Activated T-cell treated with anti-CD3 and anti-CD28 coated beads for 48 hours (primary cell): Measurements from ENCODE around the gene AP2B1.
"Not testable (repeated sequence)": the region's sequence is repeated elsewhere in the genome, so short reads cannot be mapped to it uniquely, and the experiment has no call there.

Experiments
- DNase-seq: peaks from one replicate; pipeline ENCODE4 v3.0.0-alpha.2; 2020; ENCODE audit warnings: low read depth

AP2B1 gene

DNA sequence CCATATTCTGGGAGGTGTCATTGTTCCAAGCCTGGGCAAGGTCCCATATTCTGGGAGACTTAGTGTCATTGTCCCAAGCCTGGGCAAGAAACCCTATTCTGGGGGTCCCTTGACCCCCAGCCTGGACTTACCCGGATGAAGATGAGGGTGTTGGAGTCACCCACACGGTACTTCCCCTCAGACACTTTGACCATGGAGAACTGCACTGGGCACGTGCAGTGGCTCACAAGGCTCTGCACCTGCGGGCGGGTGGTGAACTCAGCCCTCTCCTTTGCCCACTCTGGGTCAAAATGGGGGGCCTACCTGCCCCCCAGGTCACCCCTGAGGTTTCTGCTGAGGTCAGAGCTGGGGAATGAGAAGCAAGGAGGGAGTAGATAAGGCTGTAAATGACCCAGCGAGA lies 161.9 kb downstream of the AP2B1 start:
- DNase-seq: no peak

DNA sequence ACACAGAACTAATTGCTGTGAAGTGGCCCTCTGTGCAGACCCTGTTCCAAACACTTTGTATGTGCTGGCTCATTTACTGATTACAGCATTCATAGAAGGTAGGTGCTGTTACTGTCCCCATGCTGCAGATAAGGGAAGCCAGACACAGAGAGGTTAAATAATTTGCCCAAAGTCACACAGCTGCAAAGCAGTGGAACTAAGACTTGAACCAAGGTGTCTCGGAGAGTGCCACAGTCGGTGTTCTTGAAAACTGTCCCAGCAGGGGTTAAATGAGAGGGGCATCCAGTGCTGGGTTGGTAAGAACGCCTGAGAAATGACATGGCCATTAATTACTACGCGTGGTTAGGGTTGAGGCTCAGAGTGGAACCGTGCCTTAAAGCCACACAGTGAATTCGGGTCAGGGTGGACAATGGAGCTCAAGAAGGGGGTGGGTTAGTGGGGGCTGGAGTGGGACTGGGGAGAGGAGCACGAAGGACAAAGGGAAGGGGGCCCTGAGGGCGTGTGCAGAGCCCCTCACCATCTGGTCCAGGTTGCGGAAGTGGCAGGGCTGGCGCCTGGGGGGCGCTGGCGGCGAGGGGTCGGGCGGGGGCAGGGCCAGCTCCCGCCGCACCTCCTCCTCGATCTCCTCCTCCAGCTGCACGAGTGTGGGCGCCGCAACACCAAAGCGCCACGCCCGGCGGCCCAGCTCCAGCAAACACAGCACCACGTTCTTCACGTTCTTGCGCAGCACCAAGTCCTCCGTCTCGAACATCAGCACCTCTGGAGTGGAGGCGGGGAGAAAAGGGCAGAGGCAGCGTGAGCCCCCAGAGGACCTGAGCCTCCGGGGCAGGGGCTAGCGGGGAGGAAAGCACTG lies 162.7 kb downstream of the AP2B1 start:
- DNase-seq: no peak

DNA sequence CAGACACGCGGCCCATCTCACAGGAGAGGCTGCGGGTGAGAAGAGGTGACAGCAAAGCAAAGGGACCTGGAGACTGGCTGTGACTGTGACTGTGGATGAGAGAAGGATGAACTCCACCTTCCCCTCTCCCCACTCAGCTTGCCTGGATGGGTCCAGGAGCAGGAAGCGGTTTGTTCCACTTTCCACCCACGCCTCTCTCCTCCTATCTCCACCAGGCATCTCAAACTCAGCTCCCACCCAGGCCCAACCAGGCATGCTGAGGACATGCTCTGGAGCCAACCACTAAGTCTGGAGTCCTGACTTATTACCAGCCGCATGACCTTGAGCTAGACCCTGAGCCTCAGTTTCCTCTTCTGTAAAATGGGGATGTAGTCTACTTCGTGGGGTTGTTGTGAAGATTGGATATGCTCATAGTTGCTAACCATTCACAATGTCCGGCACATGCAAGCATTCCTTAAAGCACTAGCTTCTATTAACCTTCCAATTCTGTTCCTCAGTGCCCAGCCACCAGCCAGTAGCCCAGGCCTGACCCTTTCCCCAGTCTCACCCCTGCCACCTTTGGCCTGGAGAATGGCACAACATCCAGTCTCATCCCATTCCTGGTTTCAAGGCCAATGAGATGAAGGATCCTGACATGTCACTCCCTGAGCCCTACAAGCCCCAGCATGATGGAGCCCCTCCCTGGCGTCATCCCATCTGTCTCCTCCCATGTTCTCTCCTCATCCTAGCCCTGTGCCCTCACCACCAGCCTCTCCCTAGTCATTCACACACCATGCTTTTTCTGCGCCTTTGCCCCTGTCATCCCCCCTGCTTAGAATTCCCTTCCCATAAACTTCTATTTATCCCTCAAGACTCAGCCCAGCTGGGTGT lies 163.6 kb downstream of the AP2B1 start:
- no peak for DNase-seq

DNA sequence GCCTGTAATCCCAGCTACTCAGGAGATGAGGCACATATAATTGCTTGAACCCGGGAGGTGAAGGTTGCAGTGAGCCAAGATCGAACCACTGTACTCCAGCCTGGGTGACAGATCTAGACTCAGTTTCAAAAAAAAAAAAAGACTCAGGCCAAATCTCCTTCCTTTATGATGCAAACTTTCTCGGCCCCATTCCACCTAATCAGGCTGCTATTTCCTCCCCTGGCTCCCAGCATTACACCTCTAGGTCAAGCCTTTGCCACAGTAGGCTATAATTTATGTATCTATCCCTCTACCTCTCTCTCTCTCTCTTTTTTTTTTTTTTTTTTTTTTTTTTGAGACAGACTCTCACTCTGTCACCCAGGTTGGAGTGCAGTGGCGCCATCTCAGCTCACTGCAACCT lies 164.4 kb downstream of the AP2B1 start:
- DNase-seq: not testable (repeated sequence)

DNA sequence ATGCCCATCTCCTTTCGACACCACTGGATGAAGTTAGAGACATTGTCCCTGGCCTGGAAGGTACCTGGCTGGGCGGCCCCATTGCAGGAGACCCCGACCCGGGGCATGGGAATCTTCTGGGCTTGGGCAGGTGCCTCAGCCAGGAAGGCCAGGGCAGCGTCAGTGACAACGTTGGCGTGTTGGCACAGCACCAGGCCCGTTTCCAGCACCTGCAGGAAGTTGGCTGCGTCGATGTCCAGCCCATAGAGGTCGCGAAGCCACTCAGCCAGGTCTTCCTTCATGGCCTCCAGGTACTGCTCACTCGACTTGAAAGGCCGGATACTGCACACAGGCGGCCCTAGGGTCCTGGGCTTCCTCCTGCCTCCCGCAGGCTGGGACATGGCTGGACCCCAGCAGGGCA lies 165.3 kb downstream of the AP2B1 start:
- DNase-seq: no peak

DNA sequence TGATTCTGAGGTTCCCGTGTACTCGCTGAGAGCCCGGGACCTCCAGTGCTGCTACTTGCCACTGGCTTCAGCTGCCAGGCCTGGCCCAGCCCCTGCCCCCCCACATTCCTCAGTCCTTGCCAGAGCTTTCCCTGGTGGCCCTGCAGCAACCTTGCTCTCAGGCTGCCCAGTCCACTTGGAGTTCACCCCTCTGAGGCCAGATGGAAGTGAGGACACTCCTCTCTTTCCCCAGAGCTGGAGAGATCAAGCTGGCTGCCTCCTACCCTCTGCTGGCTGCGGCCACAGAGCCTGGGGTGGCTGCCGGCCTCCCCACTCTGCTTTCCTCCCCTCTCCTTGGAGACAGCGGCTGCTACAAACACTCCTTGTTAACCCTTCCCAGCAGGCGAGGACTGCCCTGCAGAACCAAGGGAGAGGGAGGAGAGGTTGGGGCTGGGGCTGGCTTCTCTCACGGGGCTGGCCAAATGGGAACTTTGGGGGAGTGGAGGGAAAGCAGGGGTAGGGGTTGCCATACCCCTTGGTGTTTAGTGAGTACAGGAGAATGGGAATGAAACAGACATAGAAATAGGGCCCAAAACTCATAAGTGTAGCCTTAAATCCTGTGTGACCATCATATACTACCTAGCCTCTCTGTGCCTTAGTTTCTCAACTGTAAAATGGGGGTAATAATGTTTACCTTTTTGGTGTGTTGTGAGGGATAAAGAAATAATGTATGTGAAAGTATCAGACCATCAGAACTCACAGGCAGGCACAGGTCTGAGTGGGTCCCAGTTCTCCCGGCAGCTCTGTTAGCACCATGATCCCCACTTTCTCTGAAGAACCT lies 166.0 kb downstream of the AP2B1 start, which contains the start of gene GAS2L2:
Gene GAS2L2, minus strand, starts transcription at position 295 of the 820 bp plus-strand sequence. CDS start 389 bp downstream, outside the sequence.
- no peak for DNase-seq

DNA sequence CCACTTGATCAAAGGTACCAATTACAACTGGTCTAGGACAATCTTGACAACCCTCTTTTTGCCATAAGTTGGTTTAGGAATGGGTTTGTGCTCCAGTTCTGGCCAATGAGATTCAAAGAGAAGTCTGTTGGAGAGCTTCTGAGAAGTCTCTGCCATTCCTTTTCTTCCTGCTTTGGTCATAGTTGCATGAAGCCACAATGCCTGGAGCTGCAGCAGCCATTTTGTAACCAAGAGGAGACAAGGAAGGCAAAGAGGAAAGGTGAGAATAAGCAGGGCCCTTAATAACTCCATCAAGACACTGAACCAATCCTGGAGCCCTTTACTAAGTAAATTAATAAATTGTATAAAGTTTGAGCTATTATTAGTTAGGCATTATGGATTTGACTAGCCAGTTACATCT lies 170.1 kb downstream of the AP2B1 start:
- DNase-seq: no peak

DNA sequence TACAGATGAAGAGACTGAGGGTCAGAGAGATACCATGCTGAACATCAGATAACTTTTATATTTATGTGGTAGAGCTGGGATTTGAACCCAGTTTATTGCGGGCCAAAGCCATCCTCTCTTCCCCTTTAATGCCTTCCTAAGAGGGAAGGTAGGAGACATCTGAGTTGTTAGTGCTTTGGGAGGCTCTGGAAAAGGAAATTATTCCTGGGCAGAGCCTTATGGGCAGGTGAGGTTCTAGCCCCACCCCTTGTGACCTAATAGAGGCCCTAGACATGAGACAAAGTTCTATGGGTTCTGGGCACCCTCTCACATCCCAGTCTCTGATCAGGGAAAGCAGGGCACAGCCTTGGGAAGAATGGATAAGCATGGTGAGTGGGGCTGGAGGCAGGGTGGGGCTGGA lies 173.5 kb downstream of the AP2B1 start, which contains the start of gene C17orf50:
Gene C17orf50, plus strand, starts transcription at position 301 of the 400 bp plus-strand sequence. Its CDS starts 55 bp downstream, at position 356.
- no peak for DNase-seq

DNA sequence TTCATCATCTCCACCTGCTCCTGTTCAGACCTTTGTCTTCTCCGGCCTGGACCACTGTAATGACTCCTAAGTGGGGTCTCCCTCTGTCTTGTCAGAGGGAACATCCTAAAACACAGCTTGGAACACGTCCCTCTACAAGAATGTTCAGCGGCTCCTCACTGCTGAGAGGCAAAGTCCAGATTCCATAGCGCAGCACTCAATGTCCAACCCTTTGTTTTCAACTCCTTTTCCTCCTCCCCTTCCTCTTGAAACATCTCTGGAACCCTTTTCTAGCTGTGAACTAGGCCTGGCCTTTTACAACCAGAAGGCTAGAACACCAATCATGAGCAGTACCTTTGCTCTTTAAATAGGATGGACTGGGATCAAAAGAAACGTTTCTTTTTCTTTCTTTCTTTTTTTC lies 174.5 kb downstream of the AP2B1 start:
- DNase-seq: no peak

DNA sequence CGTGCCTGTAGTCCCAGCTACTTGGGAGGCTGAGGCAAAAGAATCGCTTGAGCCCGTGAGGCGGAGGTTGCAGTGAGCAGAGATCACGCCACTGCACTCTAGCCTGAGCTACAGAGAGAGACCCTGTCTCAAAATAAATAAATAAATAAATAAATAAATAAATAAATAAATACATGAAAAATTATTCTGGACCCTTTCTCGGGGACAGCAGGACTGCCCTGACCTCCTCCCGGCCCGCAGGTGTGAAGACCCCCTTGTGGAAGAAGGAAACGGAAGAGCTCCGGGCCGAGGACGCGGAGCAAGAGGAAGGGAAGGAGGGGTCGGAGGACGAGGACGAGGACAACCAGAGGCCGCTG lies 176.6 kb downstream of the AP2B1 start:
- no peak for DNase-seq

DNA sequence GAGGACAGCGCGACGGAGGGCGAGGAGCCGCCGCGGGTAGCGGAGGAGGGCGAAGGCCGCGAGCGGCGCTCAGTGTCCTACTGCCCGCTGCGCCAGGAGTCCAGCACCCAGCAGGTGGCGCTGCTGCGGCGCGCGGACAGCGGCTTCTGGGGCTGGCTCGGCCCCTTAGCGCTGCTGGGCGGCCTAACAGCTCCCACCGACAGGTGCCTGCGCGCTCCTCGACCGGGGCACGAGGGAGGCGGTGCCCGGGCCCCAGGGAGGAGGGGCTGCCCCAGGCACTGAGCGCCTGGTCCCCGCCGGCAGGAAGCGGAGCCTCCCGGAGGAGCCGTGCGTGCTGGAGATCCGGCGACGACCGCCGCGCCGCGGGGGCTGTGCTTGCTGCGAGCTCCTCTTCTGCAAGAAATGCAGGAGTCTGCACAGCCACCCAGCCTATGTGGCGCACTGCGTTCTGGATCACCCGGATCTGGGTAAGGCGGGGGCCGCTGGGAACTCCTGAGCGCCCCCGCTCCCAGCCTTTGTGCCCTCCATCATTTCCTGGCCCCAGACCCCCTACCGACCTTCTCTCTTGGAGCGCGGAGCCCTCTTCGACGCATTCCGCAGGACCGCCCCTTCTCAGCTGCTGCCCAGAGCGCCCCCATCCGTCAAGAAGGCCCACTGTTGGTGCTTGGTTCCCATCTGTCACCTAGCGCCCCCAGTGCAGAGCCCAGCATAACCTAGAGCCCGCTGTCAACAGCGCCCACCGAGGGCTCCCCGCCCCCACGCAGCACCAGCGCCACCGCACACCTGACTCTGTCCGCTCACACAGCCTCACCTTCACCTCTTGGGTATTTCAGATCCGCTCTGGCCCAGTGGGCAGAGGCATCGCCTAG lies 177.2 kb downstream of the AP2B1 start:
- DNase-seq: peak; percentile 92

DNA sequence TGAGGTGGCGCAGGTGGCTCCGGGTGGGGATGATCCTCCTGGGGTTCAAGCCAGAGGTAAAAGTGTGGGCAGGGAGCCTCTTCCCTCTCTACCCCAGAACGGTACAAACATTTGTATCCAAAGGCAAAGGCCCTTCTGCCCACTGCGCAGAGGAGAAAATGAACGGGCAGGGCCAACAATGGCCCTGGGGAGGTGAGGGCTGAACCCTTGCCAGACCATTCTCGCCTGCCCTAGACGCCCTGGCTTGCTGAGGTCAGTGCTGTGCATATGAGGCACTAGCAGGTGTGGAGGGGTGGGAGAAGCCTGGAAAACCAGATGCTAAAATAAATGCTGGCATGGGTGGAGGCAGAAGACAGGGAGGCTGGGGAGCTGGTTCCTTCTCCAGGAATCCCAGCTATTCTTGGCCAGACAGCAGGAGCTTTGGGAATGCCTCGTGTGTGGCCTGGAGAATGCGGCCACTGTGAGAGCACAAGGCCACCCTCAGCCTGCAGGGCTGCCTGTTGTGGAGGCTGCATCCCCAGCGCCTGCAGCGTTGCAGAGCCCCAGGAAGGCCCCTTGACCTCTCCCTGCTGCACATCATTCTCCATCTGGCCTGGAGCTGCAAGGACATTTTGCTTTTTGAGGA lies 178.1 kb downstream of the AP2B1 start:
- DNase-seq: no peak

DNA sequence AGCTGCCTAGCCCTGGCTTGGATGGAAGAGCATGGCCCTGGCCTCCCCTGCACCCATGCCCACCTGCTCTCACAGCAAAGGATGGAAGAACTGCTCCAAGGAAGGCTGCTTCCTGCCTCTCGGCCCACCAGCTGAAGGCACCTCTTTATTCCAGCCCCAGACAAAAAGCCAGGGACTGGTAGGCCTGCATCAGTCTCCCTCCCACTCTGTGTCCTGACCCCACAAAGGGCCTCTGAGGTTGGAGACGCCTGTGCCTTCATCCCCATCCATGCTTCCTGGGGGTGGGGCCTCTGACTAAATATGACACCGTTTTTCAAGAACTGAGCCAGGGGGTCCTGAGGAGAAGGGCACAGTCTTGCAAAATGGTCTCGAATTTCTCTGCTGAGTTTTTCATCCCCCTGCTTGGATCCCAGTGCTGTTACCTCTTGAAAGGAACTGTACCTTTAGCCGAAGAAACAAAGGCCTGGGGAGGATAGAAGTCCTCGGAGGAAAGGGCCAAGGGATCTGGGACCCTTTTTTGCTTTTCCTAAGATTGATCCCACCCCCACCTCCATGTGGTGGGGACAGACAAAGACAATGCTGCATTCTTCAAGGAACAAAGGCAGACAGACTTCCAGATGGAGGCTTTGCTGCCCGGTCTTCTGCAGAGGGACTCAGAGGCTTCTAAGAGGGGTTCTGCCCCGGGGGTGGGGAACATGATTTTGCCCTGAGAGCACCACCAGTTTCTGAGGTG lies 178.8 kb downstream of the AP2B1 start:
- DNase-seq: no peak

DNA sequence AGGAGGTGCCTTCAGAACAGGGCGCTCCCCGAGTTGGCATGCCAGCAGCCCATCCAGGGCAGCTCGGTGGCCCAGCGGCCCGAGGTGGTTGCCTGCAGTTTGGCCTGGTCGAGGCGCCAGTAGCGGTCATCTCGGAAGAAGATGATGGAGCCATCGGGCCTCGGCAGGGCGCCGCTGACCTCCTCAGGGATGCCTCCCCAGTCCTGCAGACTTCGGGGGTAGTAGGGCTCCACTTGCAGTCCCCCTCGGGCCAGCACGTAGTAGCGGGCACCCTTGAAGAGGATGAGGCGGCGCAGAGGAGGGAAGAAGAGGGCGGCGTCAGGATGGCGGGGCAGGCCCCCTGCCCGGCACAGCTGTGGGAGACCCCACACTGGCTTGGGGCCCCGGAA lies 179.4 kb downstream of the AP2B1 start:
- DNase-seq: no peak

DNA sequence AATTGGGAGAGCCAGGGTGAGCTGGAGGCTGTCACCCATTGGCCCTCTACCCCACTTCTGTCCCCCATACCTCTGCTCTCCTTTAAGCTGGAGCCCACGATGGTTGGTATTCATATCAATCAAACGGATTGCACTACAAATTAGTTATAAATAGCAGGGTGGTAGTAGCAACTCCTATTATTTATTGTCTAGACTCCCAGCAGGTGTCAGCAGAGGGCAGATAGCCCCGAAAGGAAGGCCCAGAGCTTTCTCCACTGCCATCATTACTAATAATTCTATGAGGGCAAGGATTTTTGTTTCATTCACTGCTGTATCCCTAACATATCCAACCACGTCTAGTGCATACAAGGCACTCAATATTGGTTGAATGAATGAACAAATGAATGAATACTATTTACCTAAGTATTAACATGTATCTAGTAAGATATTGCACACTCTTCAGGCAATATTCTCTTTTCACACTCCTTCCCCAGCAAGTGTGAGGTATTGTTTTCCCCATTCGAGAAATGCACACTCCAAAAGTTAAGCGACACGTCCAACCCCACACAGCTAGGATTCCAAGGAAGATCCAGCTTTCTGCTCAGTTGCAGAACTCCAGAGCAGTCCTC lies 179.9 kb downstream of the AP2B1 start:
- DNase-seq: no peak

DNA sequence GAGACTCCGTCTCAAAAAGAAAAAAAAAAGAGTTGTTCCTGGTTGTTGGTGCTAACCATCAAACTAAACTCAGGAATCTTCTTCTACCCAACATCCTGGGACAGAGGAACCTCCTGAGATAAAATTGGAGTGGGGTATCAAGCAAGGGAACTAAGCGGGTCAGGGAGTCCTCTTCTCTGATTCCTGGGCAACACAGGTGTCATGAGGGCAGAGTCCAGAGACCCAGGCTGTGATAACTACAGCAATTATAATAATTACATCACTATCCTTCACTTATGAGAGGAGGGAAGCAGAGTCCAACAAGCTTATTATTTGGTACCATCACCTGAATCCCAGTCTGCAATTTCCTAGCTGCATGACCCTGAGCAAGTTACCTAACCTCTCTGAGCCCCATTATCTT lies 181.7 kb downstream of the AP2B1 start:
- DNase-seq: no peak

DNA sequence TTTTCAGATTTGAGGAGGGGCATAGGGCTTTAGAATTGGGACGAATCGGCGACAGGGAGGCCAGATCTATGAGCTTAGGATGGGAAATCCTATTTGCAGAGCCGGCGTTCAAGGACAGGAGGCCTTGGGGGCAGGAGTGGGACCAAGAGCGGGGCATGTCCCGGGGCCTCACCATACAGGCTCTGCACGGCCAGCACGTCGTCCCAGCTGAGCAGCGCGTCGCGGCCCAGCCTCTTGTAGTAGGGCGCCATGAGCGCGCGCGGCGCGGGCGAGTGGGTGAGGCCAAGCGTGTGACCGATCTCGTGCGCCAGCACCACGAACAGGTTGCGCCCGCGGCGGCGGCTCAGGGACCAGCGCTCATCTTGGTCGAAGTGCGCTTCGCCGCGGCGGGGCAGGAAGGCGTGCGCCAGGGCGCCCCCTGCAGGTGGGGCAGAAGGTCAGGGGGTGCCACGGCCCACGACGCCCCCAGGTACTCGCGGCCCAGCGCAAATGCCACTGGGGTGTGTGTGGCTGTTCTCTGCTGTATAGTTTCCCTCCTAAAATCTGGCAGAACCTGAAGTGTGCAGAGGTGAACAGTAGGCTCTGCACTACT lies 182.9 kb downstream of the AP2B1 start:
- DNase-seq: no peak

DNA sequence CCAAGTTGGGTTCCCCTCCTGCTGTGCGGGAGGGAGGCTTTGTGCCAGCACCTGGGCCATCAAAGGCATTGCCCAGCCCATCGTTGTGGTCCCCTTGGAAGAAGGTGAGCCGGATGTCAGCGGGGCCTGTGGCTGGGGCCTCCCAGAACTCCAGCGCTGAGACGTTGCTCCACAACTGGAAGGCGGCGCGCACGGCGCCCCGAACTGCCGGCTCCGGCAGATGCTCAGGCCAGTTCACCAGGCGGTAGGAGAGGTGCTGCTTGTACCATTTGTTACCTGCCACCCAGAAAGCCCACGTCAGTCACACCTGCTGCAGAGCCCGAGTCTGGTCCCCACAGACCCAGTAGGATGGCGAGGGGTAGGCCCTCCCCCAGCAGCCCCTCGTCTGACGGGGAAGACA lies 186.0 kb downstream of the AP2B1 start:
- no peak for DNase-seq
